ENCODE data around the gene FEM1A. TPM values are rescaled to one million over a fixed set of nuclear protein-coding genes. Genes with fewer than 3 reads are reported as not detected.
"Not testable (repeated sequence)": the region's sequence is repeated elsewhere in the genome, so short reads cannot be mapped to it uniquely, and the experiment has no call there.

FEM1A gene
- total RNA-seq, 1 experiment from 2014 or later = 7.8 TPM

DNA sequence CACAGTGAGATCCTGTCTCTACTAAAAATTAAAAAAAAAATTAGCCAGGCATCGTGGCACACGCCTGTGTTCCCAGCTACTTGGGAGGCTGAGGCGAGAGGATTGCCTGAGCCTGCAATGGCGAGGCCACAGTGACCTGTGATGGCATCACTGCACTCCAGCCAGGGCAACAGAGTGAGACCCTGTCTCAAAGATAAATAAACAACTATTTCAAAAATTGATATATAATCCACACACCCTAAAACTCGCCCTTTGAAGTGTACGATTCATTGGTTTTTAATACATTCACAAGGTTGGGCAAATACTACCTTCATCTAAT is 52.1 kb downstream of the FEM1A start:
- Histone ChIP-seq H3K9me3 (ENCODE audit: low read length) (no peaks in the 10 kb centered on the region), H3K4me2 (ENCODE audit: low read depth, low read length, poor library complexity, severe bottlenecking) (no peak overlapping the region), H3K27ac (ENCODE audit: low read length) (no peak overlapping the region), H3K27me3 (ENCODE audit: low read length) (no peaks in the 10 kb centered on the region), H3K79me2 (ENCODE audit: low read length) (no peaks in the 10 kb centered on the region), H3K4me1 (ENCODE audit: low read length) (no peaks in the 10 kb centered on the region), H3K9me2 (replicated peaks; ENCODE audit: insufficient read depth, low read length) (no peaks in the 10 kb centered on the region), H2AFZ (ENCODE audit: low read length) (no peak overlapping the region), H3K9ac (ENCODE audit: low read length) (no peak overlapping the region), H4K20me1 (ENCODE audit: insufficient read depth, low read depth, low read length) (no peaks in the 10 kb centered on the region), H3K36me3 (ENCODE audit: insufficient read depth, low read length) (peaks cover 7% of the 10 kb centered on the region), H3K4me3 (ENCODE audit: low read length) (no peak overlapping the region)
- DNase-seq = no peak

DNA sequence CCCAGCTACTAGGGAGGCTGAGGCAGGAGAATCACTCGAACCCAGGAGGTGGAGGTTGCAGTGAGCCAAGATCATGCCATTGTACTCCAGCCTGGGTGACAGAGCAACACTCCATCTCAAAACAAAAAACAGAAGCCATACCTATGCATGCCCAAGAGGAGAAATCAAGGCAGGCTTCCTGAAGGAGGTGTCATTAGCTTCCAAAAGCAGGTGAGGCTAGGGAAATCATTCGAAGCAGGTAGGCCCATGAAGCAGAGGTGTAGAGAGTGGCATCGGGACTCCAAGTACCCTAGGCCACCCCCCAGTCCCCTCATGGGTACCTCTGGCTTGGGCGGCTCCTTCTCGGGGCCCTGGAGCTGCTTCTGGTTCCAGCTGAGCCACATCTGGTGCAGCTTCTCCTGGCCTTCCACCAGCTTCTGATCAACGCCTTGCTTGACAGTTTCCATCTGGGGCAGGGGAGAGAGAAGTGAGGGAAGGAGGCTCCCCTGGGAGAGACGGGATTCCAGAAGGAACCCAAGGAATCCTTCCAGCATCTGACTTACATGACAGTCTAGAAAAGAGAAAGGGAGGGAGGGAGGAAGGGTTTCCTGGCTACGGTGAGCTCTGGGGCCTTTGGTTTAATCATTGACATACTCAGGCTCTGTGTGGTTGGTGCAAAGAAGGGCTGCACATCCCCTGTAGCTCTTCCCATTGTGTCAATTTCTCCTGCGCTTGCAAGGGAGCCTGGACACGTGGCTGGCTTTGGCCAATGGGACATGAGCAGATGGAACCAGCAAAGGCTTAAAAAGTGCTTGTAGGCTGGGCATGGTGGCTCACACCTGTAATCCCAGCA is 53.0 kb downstream of the FEM1A start:
- H3K4me2 ChIP-seq (ENCODE audit: low read depth, low read length, poor library complexity, severe bottlenecking) = no peak overlapping the region
- H3K9me2 ChIP-seq (replicated peaks; ENCODE audit: insufficient read depth, low read length) = no peaks in the 10 kb centered on the region
- no peaks in the 10 kb centered on the region for H3K4me1 ChIP-seq (ENCODE audit: low read length)
- H4K20me1 ChIP-seq (ENCODE audit: insufficient read depth, low read depth, low read length) = no peaks in the 10 kb centered on the region
- H3K27me3 ChIP-seq (ENCODE audit: low read length) = no peaks in the 10 kb centered on the region
- no peak overlapping the region for H3K27ac ChIP-seq (ENCODE audit: low read length)
- no peak for DNase-seq
- no peak overlapping the region for H2AFZ ChIP-seq (ENCODE audit: low read length)
- peaks cover 7% of the 10 kb centered on the region for H3K36me3 ChIP-seq (ENCODE audit: insufficient read depth, low read length)
- no peak overlapping the region for H3K9ac ChIP-seq (ENCODE audit: low read length)
- H3K79me2 ChIP-seq (ENCODE audit: low read length) = no peaks in the 10 kb centered on the region
- no peaks in the 10 kb centered on the region for H3K9me3 ChIP-seq (ENCODE audit: low read length)
- H3K4me3 ChIP-seq (ENCODE audit: low read length) = no peak overlapping the region

DNA sequence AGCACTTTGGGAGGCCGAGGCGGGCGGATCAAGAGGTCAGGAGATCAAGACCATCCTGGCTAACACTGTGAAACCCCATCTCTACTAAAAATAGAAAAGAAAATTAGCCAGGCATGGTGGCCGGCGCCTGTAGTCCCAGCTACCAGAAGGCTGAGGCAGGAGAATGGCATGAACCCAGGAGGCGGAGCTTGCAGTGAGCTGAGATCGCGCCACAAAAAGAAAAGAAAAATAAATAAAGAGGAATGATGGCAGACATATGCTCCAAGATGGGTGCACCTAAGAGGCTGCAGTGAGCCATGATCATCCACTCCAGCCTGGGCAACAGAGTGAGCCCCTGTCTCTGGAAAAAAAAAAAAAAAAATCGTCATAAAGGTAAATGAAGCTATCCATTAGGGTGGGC is 54.4 kb downstream of the FEM1A start:
- H3K9me2 ChIP-seq (replicated peaks; ENCODE audit: insufficient read depth, low read length); H3K27ac ChIP-seq (ENCODE audit: low read length); H3K4me1 ChIP-seq (ENCODE audit: low read length); H3K36me3 ChIP-seq (ENCODE audit: insufficient read depth, low read length); H2AFZ ChIP-seq (ENCODE audit: low read length); DNase-seq; H3K9me3 ChIP-seq (ENCODE audit: low read length); H4K20me1 ChIP-seq (ENCODE audit: insufficient read depth, low read depth, low read length); H3K4me2 ChIP-seq (ENCODE audit: low read depth, low read length, poor library complexity, severe bottlenecking); H3K9ac ChIP-seq (ENCODE audit: low read length); H3K79me2 ChIP-seq (ENCODE audit: low read length); H3K4me3 ChIP-seq (ENCODE audit: low read length); H3K27me3 ChIP-seq (ENCODE audit: low read length): not testable (repeated sequence)

DNA sequence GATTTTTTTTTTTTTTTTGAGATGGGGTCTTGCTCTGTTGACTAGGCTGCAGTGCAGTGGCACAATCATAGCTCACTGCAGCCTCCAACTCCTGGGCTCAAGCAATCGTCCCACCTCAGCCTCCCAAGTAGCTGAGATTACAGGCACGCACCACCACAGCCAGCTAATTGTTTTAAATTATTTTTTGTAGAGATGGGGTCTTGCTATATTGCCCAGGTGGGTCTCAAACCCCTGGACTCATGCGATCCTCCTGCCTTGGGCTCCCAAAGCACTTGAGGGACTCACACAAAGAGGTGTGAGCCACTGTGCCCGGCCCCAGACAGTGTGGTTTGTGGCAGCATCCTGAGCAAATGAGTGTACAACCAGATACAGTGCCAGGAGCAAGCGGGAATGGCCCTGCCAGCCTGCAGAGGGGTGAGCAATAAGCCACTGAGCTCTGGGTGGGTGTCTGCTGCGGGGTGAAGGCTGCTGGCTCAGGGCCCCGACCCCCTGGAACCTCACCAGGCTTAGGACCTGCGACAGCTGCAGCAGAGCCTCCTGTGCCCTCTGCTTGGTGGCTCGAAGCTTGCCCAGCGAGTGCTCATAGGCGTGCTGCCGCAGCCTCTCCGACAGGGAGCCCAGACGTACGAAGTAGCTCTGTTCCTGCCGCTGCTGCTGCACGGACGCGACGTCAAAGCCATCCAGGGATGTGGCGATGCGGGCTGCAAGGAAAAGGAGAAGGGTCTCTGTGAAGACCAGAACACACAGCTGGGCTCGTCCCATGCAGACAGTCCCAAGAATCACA is 55.8 kb downstream of the FEM1A start:
- no peaks in the 10 kb centered on the region for H3K36me3 ChIP-seq (ENCODE audit: insufficient read depth, low read length)
- H3K27ac ChIP-seq (ENCODE audit: low read length) = no peak overlapping the region

DNA sequence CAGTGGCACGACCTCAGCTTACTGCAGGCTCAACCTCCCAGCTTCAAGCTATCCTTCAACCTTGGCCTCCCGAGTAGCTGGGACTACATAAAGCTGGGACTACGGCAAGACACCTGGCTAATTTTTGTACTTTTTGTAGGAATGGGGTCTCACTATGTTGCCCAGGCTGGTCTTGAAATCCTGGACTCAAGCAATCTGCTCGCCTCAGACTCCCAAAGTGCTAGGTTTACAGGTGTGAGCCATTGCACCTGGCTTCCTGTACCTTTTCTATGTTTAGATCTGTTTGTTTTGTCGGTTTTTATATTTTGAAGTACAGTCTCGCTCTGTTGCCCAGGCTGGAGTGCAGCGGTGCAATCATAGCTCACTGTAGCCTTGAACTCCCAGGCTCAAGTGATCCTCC is 57.5 kb downstream of the FEM1A start:
- Histone ChIP-seq H3K4me2 (ENCODE audit: low read depth, low read length, poor library complexity, severe bottlenecking) (no peak overlapping the region), H3K27ac (ENCODE audit: low read length) (no peak overlapping the region)

More for the DNA sequence above, 55.8 kb downstream of the FEM1A start:
- Histone ChIP-seq H2AFZ (ENCODE audit: low read length) (no peak overlapping the region), H3K9me3 (ENCODE audit: low read length) (no peaks in the 10 kb centered on the region), H3K27me3 (ENCODE audit: low read length) (no peaks in the 10 kb centered on the region), H3K4me2 (ENCODE audit: low read depth, low read length, poor library complexity, severe bottlenecking) (no peak overlapping the region), H3K4me3 (ENCODE audit: low read length) (no peak overlapping the region), H3K9ac (ENCODE audit: low read length) (no peak overlapping the region), H4K20me1 (ENCODE audit: insufficient read depth, low read depth, low read length) (no peaks in the 10 kb centered on the region), H3K4me1 (ENCODE audit: low read length) (no peaks in the 10 kb centered on the region), H3K79me2 (ENCODE audit: low read length) (no peaks in the 10 kb centered on the region), H3K9me2 (replicated peaks; ENCODE audit: insufficient read depth, low read length) (no peaks in the 10 kb centered on the region)
- DNase-seq = no peak

More for the DNA sequence above, 57.5 kb downstream of the FEM1A start:
- H3K36me3 ChIP-seq (ENCODE audit: insufficient read depth, low read length) = no peaks in the 10 kb centered on the region
- no peaks in the 10 kb centered on the region for H3K4me1 ChIP-seq (ENCODE audit: low read length)
- H3K79me2 ChIP-seq (ENCODE audit: low read length) = no peaks in the 10 kb centered on the region
- H3K9me3 ChIP-seq (ENCODE audit: low read length) = no peaks in the 10 kb centered on the region
- H3K27me3 ChIP-seq (ENCODE audit: low read length) = no peaks in the 10 kb centered on the region
- no peaks in the 10 kb centered on the region for H4K20me1 ChIP-seq (ENCODE audit: insufficient read depth, low read depth, low read length)
- H3K9ac ChIP-seq (ENCODE audit: low read length) = no peak overlapping the region
- no peak for DNase-seq
- H3K4me3 ChIP-seq (ENCODE audit: low read length) = no peak overlapping the region
- no peak overlapping the region for H2AFZ ChIP-seq (ENCODE audit: low read length)
- H3K9me2 ChIP-seq (replicated peaks; ENCODE audit: insufficient read depth, low read length) = no peaks in the 10 kb centered on the region

Small RNA genes lying within 50 kb of the gene (small RNA-seq; reads per million reads assigned to genes)
- not detected for gene MIR7-3

Other genes starting within 250 kb of the FEM1A start
- not detected in 2 replicates for gene SEMA6B, start 232.1 kb upstream of the FEM1A start, total RNA-seq (2014; rRNA removed; shearing (Covaris generic); ENCODE audit: low replicate concordance)
- gene TNFAIP8L1, start 152.2 kb upstream of the FEM1A start, total RNA-seq (2014; rRNA removed; shearing (Covaris generic); ENCODE audit: low replicate concordance) = 1.8 and 9.0 TPM in 2 replicates
- gene MYDGF, start 121.4 kb upstream of the FEM1A start, total RNA-seq (2014; rRNA removed; shearing (Covaris generic); ENCODE audit: low replicate concordance) = 30.8 and 63.4 TPM in 2 replicates
- 26.8 and 34.8 TPM in 2 replicates for gene DPP9, start 67.9 kb upstream of the FEM1A start, total RNA-seq (2014; rRNA removed; shearing (Covaris generic); ENCODE audit: low replicate concordance)
- 2.1 and 2.7 TPM in 2 replicates for gene TICAM1, start 40.0 kb downstream of the FEM1A start, total RNA-seq (2014; rRNA removed; shearing (Covaris generic); ENCODE audit: low replicate concordance)
- gene PLIN3, start 75.9 kb downstream of the FEM1A start, total RNA-seq (2014; rRNA removed; shearing (Covaris generic); ENCODE audit: low replicate concordance) = 28.7 and 68.1 TPM in 2 replicates
- not detected in 2 replicates for gene ARRDC5, start 111.2 kb downstream of the FEM1A start, total RNA-seq (2014; rRNA removed; shearing (Covaris generic); ENCODE audit: low replicate concordance)
- gene UHRF1, start 117.8 kb downstream of the FEM1A start, total RNA-seq (2014; rRNA removed; shearing (Covaris generic); ENCODE audit: low replicate concordance) = 13.6 and 28.5 TPM in 2 replicates
- gene KDM4B, start 177.4 kb downstream of the FEM1A start, total RNA-seq (2014; rRNA removed; shearing (Covaris generic); ENCODE audit: low replicate concordance) = 50.8 and 59.7 TPM in 2 replicates

All from Karpas-422 (cell line).